ENCODE measurements around the gene USP35.

- TF ChIP-seq CTCF (IDR thresholded peaks at IDR 0.05), result no peak
- no peak for TF ChIP-seq POLR2A (IDR thresholded peaks at IDR 0.05)
Measured at GRCh38 chr11:78150346-78150745, 38.4 kb upstream of the USP35 start.
